ENCODE data around the gene TMEM35B. TPM values are rescaled to one million over a fixed set of nuclear protein-coding genes. Genes with fewer than 3 reads are reported as not detected.

TMEM35B gene
- total RNA-seq = 10 to 100 TPM; 31.3 to 35.5 TPM
- polyA plus RNA-seq = 10 to 100 TPM; 50.3 to 68.4 TPM
- long read RNA-seq, donor 1, transcript TMEM35B-201 (3 exons, 922 nt) = major isoform, 40 of 56 reads
- long read RNA-seq, donor 1, partial matches to known transcripts = 16 of 56 reads
- long read RNA-seq, donor 1, other reads (novel, unspliced or antisense) = 0 of 56 reads
- long read RNA-seq, donor 2, transcript TMEM35B-201 (3 exons, 922 nt) = major isoform, 22 of 33 reads
- long read RNA-seq, donor 2, partial matches to known transcripts = 11 of 33 reads
- long read RNA-seq, donor 2, other reads (novel, unspliced or antisense) = 0 of 33 reads
- long read RNA-seq, donor 3, transcript TMEM35B-201 (3 exons, 922 nt) = major isoform, 20 of 30 reads
- long read RNA-seq, donor 3, partial matches to known transcripts = 10 of 30 reads
- long read RNA-seq, donor 3, other reads (novel, unspliced or antisense) = 0 of 30 reads
- long read RNA-seq, donor 4, transcript TMEM35B-201 (3 exons, 922 nt) = major isoform, 20 of 20 reads
- long read RNA-seq, donor 4, partial matches to known transcripts = 0 of 20 reads
- long read RNA-seq, donor 4, other reads (novel, unspliced or antisense) = 0 of 20 reads
- long read RNA-seq, donor 5, transcript TMEM35B-201 (3 exons, 922 nt) = major isoform, 35 of 42 reads
- long read RNA-seq, donor 5, partial matches to known transcripts = 7 of 42 reads
- long read RNA-seq, donor 5, other reads (novel, unspliced or antisense) = 0 of 42 reads

GRCh38 chr1:34984793-34985608, at the start of gene TMEM35B:
TSS of gene TMEM35B (minus strand) at chr1:34985347. CDS start at chr1:34985305, 42 bp downstream.
- TF ChIP-seq CTCF (IDR thresholded peaks at IDR 0.05; ENCODE audit: control extremely low read depth, extremely low read depth) = no peak
- Histone ChIP-seq H3K9me3 (ENCODE audit: control insufficient read depth in 4 of 4, insufficient read depth in 3 of 4, low read length in 3 of 4) (no peaks in the 10 kb centered on the region), H3K4me3 (peak within 1 kb of the TSS; percentile 88), H3K36me3 (ENCODE audit: control insufficient read depth in 4 of 4, insufficient read depth in 4 of 4, low read length in 4 of 4) (peaks cover 1 to 9% (median 4%) of the 10 kb centered on the region in 4 donors), H3K9ac (ENCODE audit: insufficient read depth in 1 of 2, low read length in 2 of 2) (peak within 1 kb of the TSS; percentile 82 to 88), H3K27ac (ENCODE audit: low read depth in 1 of 2, low read length in 1 of 2) (peak within 1 kb of the TSS; percentile 26 to 93), H3K4me1 (ENCODE audit: control insufficient read depth in 5 of 5, insufficient read depth in 5 of 5, low read length in 5 of 5) (peaks cover 5 to 13% (median 11%) of the 10 kb centered on the region in 5 donors), H3K27me3 (ENCODE audit: control insufficient read depth in 3 of 3, insufficient read depth in 3 of 3, low read length in 2 of 3) (no peaks in the 10 kb centered on the region)
- 1% methylated on average over 47 to 58 of the region's 58 CpGs for WGBS, 2 donors
- DNase-seq = peak; percentile 73 to 77 (median 76)
- ATAC-seq (ENCODE audit: insufficient read depth, low FRiP score) = peak; percentile 89

- 97 to 100% methylated on average over 1 of the region's 1 CpG for WGBS, 2 donors
- no peak overlapping the region for H3K9ac ChIP-seq (ENCODE audit: insufficient read depth in 1 of 2, low read length in 2 of 2)
- TF ChIP-seq CTCF (IDR thresholded peaks at IDR 0.05; ENCODE audit: control extremely low read depth, extremely low read depth) = no peak
Measured at GRCh38 chr1:35033346-35033745, 48.2 kb upstream of the TMEM35B start.

GRCh38 chr1:35032384-35032739, 47.2 kb upstream of the TMEM35B start:
- H3K4me3 ChIP-seq = no peak overlapping the region
- 97 to 98% methylated on average over 1 of the region's 1 CpG for WGBS, 2 donors
- no peak for TF ChIP-seq CTCF (IDR thresholded peaks at IDR 0.05; ENCODE audit: control extremely low read depth, extremely low read depth)
- H3K36me3 ChIP-seq (ENCODE audit: control insufficient read depth in 4 of 4, insufficient read depth in 4 of 4, low read length in 4 of 4) = peaks cover 0 to 4% (median 0%) of the 10 kb centered on the region in 4 donors
- peaks cover 0 to 8% (median 2%) of the 10 kb centered on the region in 4 donors for H3K9me3 ChIP-seq (ENCODE audit: control insufficient read depth in 4 of 4, insufficient read depth in 3 of 4, low read length in 3 of 4)
- no peaks in the 10 kb centered on the region for H3K27me3 ChIP-seq (ENCODE audit: control insufficient read depth in 3 of 3, insufficient read depth in 3 of 3, low read length in 2 of 3)
- peak in 1 of 3 donors; percentile 1 for DNase-seq
- ATAC-seq (ENCODE audit: insufficient read depth, low FRiP score) = no peak
- no peak overlapping the region for H3K9ac ChIP-seq (ENCODE audit: insufficient read depth in 1 of 2, low read length in 2 of 2)
- H3K27ac ChIP-seq (ENCODE audit: low read depth in 1 of 2, low read length in 1 of 2) = no peak overlapping the region
- H3K4me1 ChIP-seq (ENCODE audit: control insufficient read depth in 5 of 5, insufficient read depth in 5 of 5, low read length in 5 of 5) = peaks cover 0 to 16% (median 5%) of the 10 kb centered on the region in 5 donors

More at GRCh38 chr1:35033346-35033745, 48.2 kb upstream of the TMEM35B start:
- peaks cover 0 to 16% (median 4%) of the 10 kb centered on the region in 5 donors for H3K4me1 ChIP-seq (ENCODE audit: control insufficient read depth in 5 of 5, insufficient read depth in 5 of 5, low read length in 5 of 5)
- H3K27me3 ChIP-seq (ENCODE audit: control insufficient read depth in 3 of 3, insufficient read depth in 3 of 3, low read length in 2 of 3) = no peaks in the 10 kb centered on the region
- DNase-seq (no peak), ATAC-seq (ENCODE audit: insufficient read depth, low FRiP score) (no peak)
- no peak overlapping the region for H3K4me3 ChIP-seq
- no peaks in the 10 kb centered on the region for H3K36me3 ChIP-seq (ENCODE audit: control insufficient read depth in 4 of 4, insufficient read depth in 4 of 4, low read length in 4 of 4)
- peaks cover 0 to 8% (median 2%) of the 10 kb centered on the region in 4 donors for H3K9me3 ChIP-seq (ENCODE audit: control insufficient read depth in 4 of 4, insufficient read depth in 3 of 4, low read length in 3 of 4)
- no peak overlapping the region for H3K27ac ChIP-seq (ENCODE audit: low read depth in 1 of 2, low read length in 1 of 2)

Measured in lung (tissue), 16 donors.